T-helper 1 cell treated with Interleukin-12 subunit alpha and Interleukin-12 subunit beta and Interleukin-4 antibody, amounts not matched to agents 30 μg/mL and 1 μg/mL, for 36 hours (primary cell): ENCODE results near the gene EYA4.

ENCODE experiments used
- H3K27ac Mint-ChIP-seq: one replicate; pipeline ENCODE4 v1.8.0; 2021; ENCODE audit warnings: mild to moderate bottlenecking, mixed read lengths
- H3K27me3 Mint-ChIP-seq: one replicate; pipeline ENCODE4 v1.8.0; 2021; ENCODE audit warnings: low read depth, mixed read lengths
- H3K36me3 Mint-ChIP-seq: one replicate; pipeline ENCODE4 v1.8.0; 2021; ENCODE audit warnings: low read depth, mixed read lengths
- H3K4me1 Mint-ChIP-seq: one replicate; pipeline ENCODE4 v1.8.0; 2021; ENCODE audit warnings: low read depth, mixed read lengths
- H3K4me3 Mint-ChIP-seq: one replicate; pipeline ENCODE4 v1.8.0; 2021; ENCODE audit warnings: mild to moderate bottlenecking, moderate library complexity, mixed read lengths
- H3K9me3 Mint-ChIP-seq: one replicate; pipeline ENCODE4 v1.8.0; 2021; ENCODE audit warnings: mixed read lengths

The EYA4 gene, protein sequence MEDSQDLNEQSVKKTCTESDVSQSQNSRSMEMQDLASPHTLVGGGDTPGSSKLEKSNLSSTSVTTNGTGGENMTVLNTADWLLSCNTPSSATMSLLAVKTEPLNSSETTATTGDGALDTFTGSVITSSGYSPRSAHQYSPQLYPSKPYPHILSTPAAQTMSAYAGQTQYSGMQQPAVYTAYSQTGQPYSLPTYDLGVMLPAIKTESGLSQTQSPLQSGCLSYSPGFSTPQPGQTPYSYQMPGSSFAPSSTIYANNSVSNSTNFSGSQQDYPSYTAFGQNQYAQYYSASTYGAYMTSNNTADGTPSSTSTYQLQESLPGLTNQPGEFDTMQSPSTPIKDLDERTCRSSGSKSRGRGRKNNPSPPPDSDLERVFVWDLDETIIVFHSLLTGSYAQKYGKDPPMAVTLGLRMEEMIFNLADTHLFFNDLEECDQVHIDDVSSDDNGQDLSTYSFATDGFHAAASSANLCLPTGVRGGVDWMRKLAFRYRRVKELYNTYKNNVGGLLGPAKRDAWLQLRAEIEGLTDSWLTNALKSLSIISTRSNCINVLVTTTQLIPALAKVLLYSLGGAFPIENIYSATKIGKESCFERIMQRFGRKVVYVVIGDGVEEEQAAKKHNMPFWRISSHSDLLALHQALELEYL

DNA sequence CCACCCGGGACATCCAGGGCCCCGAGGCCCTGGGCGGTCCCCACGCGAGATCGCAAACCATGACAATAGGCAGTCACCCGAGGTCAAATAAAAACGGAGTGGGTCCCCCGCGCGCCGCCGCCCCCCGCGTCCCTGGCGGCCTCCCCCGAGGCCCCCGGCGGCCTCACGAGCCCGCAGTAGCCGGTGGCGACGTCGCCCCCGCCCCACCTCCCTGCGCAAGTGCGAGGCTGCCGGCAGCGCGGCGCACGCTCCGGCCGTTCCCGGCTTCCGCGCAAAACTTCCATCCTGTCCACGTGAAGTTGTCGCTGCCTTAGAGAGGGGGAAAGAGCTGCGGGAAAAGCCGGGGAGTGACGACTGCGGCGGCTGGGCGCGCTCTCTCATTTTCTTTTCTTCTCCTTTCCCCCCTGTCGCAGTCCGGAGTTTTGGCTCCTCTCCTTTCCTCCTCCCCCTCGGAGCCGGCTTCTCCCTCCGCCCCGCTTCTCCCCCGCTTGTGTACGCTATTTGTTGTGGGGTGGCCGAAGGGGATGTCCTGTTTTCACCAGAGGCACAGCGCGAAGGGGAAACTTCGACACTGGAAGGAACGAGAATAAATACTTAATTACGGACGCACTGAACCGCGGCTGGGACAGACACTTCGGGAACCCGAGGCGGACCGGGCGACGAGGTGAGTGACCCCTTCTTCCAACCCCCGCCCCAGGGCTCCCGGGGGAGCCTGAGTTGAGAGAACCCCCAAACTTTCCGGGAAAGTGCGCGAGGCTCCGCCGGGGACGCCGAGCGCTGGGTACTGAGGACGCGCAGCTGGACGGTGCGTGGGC is at the start of gene EYA4:
TSS of gene EYA4 (plus strand) at position 272 of the 815 bp plus-strand sequence. CDS start 33,424 bp downstream, outside the sequence.
- Mint-ChIP-seq H3K4me1 (no peaks in the 10 kb centered on the region), H3K4me3 (no peak within 1 kb of the TSS), H3K36me3 (no peaks in the 10 kb centered on the region), H3K27ac (no peak within 1 kb of the TSS), H3K27me3 (peaks cover 62% of the 10 kb centered on the region), H3K9me3 (no peaks in the 10 kb centered on the region)

DNA sequence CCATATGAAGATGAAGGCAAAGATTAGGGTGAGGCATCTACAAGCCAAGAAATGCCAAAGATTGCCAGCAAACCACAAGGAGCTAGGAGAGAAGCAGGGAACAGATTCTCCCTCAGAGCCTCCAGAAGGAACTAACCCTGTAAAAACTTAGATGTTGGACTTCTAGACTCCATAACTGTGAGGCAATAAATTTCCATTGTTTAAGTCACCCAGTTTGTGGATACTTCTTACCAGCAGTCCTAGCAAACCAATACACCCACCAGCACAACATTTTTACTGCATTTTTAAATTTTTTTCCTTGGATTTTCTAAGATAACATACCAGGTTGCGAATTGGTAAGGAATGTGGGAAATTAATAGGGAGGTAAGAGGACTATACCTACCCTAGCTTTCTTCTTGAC is 47.8 kb upstream of the EYA4 start:
- Mint-ChIP-seq H3K36me3 (no peaks in the 10 kb centered on the region), H3K27ac (no peak overlapping the region), H3K4me1 (no peaks in the 10 kb centered on the region), H3K4me3 (no peak overlapping the region), H3K9me3 (no peaks in the 10 kb centered on the region), H3K27me3 (no peaks in the 10 kb centered on the region)

DNA sequence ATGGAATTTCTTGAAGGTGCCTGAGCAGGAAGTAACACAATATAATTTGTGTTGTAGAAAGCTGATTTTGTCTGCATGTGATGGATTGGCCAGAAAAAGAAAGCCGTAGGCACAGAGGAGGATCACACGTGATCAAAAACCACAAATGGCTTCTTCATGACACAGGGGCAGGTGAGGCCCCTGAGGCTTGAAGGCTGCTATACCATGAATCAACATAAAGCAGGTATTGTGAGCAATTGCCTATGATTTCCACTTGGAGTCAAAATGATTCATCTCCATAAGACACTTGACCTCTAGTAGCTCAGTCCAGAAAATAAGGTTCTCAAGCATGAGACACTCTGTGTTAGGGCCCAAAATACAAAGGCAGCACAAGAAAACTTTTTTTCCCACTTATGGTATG is 42.4 kb upstream of the EYA4 start:
- Mint-ChIP-seq H3K27me3 (no peaks in the 10 kb centered on the region), H3K4me3 (no peak overlapping the region), H3K9me3 (no peaks in the 10 kb centered on the region), H3K27ac (no peak overlapping the region), H3K36me3 (no peaks in the 10 kb centered on the region), H3K4me1 (no peaks in the 10 kb centered on the region)

DNA sequence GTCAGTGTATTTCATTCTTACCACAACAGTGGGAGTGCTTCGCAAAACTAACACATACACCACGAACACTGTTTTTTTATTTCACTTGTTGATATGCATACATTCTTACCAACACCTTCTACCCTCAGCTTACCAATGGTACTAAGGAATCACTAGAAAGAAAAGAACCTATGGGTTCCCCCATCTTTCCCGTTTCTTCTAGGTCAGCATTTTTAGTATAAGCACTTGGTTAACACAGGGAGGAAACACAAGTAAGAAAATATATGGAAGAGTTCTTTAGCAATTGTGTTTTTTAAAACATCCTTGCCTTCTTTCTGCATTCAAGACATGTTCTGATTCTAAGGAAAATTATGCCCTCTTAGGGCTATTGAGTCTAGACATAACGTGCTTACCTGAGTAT is 39.9 kb upstream of the EYA4 start:
- H3K4me1 Mint-ChIP-seq, result no peaks in the 10 kb centered on the region
- H3K36me3 Mint-ChIP-seq, result no peaks in the 10 kb centered on the region
- H3K27ac Mint-ChIP-seq, result no peak overlapping the region
- H3K4me3 Mint-ChIP-seq, result no peak overlapping the region
- H3K27me3 Mint-ChIP-seq, result no peaks in the 10 kb centered on the region
- H3K9me3 Mint-ChIP-seq, result no peaks in the 10 kb centered on the region

DNA sequence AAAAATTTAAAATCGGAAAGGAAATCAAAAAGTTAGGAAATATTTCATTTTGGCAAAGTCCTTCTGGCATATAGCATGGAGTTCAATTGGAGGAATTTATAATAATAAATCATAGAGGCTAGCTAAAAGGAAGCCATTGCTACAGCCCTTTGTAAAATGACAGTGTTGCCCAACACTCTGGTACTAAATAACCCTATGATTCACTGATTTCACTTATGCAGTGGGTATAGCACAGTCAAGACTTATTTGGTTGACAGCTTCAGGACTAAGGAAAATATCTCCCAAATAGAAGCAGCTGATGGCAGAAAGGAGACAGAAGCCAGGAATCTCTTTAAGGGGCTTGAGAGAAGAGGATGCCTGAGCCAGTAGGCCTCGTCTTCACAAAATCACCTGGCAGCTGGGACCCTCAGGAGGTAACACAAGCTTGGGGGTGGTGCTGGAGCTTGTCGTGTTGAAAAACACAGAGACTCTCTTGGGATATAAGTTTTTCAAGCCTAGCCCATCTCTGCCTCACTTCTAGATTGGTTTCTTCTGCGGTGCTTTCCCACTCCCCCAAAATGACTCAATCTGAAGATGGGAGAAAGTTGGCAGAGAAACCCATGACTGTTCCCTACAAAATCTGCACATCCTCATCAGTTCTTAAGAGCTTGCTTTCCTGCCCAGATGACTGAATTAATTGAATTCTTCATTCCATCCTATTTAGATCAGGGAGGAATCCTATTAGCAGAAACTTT is 38.4 kb upstream of the EYA4 start:
- no peaks in the 10 kb centered on the region for H3K27me3 Mint-ChIP-seq
- no peak overlapping the region for H3K4me3 Mint-ChIP-seq
- no peaks in the 10 kb centered on the region for H3K9me3 Mint-ChIP-seq
- H3K36me3 Mint-ChIP-seq, result no peaks in the 10 kb centered on the region
- no peak overlapping the region for H3K27ac Mint-ChIP-seq
- no peaks in the 10 kb centered on the region for H3K4me1 Mint-ChIP-seq

DNA sequence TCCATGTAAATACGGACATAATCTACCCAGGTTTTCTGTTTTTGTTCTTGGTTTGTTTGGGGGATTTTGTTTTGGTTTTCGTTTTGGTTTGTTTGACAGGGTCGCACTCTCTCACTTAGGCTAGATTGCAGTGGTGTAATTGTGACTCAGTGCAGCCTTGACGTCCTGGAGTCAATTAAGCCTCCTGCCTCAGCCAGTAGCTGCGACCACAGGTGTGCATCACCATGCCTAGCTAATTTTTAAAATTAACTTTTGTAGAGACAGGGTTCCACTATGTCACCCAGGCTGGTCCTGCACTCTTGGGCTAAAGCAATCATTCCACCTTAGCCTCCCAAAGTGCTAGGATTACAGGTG is 37.8 kb upstream of the EYA4 start:
- no peaks in the 10 kb centered on the region for H3K27me3 Mint-ChIP-seq
- H3K4me3 Mint-ChIP-seq, result no peak overlapping the region
- H3K27ac Mint-ChIP-seq, result no peak overlapping the region

DNA sequence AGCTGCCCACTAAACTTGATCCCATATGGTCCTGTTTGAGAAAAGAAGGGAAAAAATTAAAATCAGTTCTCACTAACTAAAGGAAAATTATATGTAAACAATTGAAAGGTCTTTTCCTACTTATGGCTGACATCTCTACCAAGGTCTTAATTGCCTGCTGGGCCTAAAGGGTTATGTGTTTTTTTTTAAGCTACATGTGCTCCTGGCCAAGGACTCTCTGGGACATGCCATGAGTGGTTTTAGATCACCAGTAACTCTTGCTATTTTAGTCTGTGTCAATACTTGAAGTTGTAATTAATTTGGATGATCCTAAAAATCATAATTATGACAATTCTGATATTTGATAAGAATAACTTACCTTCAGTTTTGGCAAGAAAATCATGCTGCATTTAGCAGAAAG is 35.9 kb upstream of the EYA4 start:
- Mint-ChIP-seq H3K4me3 (no peak overlapping the region), H3K27me3 (no peaks in the 10 kb centered on the region), H3K27ac (no peak overlapping the region), H3K36me3 (no peaks in the 10 kb centered on the region), H3K4me1 (no peaks in the 10 kb centered on the region), H3K9me3 (peaks cover 4% of the 10 kb centered on the region)

More for the DNA sequence above, 37.8 kb upstream of the EYA4 start:
- no peaks in the 10 kb centered on the region for H3K4me1 Mint-ChIP-seq
- H3K9me3 Mint-ChIP-seq, result no peaks in the 10 kb centered on the region
- no peaks in the 10 kb centered on the region for H3K36me3 Mint-ChIP-seq

DNA sequence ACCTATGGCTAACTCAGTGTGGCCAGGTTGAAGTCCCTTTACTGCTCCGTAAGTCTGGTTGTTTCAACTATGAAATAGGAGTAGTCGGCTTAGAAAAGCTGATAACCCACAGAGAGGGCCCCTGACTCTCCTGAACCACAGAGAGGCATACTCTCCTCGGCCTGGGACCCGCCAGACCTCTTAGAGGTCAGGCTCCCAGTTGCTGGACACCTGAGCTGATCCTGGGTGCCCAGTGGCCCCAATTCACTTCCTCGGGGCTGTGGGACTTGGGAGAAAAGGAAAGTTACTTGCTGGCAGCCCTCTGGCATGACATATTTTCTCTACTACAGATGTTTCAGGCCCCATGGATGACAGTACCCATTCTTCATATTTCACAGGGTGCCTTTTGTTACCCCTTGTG is 34.2 kb upstream of the EYA4 start:
- H3K9me3 Mint-ChIP-seq, result peaks cover 4% of the 10 kb centered on the region
- no peaks in the 10 kb centered on the region for H3K36me3 Mint-ChIP-seq
- H3K27me3 Mint-ChIP-seq, result no peaks in the 10 kb centered on the region
- H3K4me1 Mint-ChIP-seq, result no peaks in the 10 kb centered on the region
- H3K4me3 Mint-ChIP-seq, result no peak overlapping the region
- no peak overlapping the region for H3K27ac Mint-ChIP-seq

DNA sequence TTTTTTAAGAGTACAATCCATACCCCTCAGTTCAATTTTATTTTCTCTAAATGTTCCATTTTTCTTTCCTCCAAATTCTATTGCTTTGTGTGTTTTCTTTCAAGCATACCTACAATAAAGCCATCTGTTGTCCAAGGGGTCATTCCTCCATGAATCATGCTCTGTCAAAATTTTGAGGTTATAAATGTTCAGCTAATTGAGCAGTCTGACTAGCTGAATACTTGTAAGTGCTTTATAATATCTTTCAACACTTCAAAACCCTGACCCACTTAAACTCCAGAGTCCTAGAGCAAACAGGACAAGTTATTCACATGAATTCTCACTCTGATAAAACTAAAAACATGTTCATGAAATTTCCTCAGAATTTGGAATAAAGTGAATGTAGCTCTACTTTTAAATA is 33.4 kb upstream of the EYA4 start:
- no peaks in the 10 kb centered on the region for H3K4me1 Mint-ChIP-seq
- no peaks in the 10 kb centered on the region for H3K27me3 Mint-ChIP-seq
- no peaks in the 10 kb centered on the region for H3K36me3 Mint-ChIP-seq
- no peak overlapping the region for H3K27ac Mint-ChIP-seq
- no peak overlapping the region for H3K4me3 Mint-ChIP-seq
- peaks cover 4% of the 10 kb centered on the region for H3K9me3 Mint-ChIP-seq

DNA sequence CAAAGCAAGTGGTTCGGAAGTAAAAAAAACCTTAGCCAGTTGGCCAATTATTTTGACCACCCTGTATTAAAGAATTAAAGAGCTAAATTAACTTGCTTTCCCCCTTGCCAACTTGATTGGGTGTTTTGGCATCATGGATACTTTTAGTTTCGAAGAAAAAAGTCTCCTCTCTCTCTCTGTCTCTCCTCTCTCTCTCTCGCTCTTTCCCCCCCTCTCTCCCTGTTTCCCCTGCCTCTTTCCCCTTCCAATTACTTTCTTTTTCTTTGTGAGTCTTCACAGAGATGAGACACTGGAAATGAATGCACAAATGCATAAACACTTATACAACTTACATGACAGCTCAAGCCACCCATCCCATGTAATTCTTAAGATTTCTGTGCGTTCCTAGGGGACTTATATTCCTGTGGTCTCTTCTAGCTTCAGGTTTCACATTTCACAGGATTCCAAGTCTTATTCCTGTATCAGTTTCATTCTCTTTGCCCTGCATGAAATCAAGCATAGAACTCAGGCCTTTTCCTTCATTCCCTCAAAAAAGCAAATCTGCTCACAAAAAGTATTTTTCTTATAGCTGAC is 32.9 kb upstream of the EYA4 start:
- Mint-ChIP-seq H3K27me3 (no peaks in the 10 kb centered on the region), H3K27ac (no peak overlapping the region), H3K36me3 (no peaks in the 10 kb centered on the region), H3K4me1 (no peaks in the 10 kb centered on the region), H3K4me3 (no peak overlapping the region), H3K9me3 (peaks cover 4% of the 10 kb centered on the region)

DNA sequence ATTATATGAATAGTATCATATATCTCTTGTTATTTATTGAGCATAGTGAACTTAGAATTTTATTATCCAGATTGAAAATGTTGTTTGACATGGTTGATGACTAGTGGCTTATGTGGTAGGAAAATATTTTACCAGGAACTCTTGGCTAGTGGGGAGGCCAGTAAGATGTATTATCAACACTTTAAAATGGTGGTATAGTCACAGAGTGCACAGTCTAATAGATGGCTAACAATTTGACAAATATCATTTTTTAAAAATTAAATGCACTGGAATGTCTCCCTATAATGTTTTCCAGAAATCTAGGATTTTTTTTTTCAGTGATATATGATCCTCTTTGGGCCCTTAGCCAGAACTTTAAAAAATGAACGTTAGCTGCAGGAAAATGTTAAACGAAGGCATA is 26.9 kb upstream of the EYA4 start:
- Mint-ChIP-seq H3K4me1 (no peaks in the 10 kb centered on the region), H3K36me3 (no peaks in the 10 kb centered on the region), H3K27me3 (no peaks in the 10 kb centered on the region), H3K4me3 (no peak overlapping the region), H3K27ac (no peak overlapping the region), H3K9me3 (peaks cover 4% of the 10 kb centered on the region)

DNA sequence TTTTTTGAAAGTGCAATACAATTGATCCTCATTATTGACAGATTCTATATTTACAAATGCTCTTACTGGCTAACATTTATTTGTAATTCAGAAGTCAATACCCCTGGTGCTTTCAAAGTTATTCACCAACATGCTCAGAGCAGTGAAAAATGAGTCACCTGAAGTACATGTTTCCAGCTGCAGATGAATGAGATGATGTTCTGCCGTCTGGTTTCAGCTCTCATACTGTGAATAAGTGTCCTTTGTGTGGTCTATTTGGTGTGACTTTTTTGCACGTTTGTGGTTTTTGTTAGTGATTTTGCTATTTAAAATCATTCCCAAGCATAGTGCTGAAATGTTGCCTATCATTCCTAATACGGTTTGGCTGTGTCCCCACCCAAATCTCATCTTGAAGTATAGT is 22.3 kb upstream of the EYA4 start:
- H3K4me3 Mint-ChIP-seq, result no peak overlapping the region
- no peaks in the 10 kb centered on the region for H3K36me3 Mint-ChIP-seq
- H3K27me3 Mint-ChIP-seq, result no peaks in the 10 kb centered on the region
- no peaks in the 10 kb centered on the region for H3K4me1 Mint-ChIP-seq
- no peaks in the 10 kb centered on the region for H3K9me3 Mint-ChIP-seq
- H3K27ac Mint-ChIP-seq, result no peak overlapping the region

DNA sequence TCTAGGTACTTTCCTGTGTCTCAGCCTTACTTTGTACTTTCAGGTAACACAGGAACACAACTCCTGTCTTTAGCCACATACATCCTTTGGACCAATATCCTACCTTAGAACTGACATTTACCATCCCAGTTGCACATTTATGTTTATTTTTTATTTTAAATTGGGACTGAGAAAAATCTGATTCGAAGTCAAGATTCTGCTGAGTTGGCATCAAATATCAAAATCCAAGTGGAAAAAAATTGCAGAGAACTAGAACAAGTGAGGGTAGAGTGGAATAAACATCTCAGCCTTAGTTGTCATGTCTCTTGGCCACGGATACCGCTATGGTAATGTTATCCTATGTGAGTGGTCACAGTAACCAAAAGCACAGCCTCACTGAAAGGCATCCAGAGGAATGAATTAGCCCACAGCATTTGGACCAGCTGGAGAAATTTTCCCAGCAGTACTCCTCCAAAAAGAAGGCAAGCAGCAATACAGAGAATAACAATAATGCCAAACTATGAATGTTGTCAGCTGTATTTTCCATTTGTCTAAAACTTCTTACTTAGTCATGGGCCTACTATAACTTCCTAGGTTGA is 17.6 kb upstream of the EYA4 start:
- Mint-ChIP-seq H3K27ac (no peak overlapping the region), H3K4me1 (no peaks in the 10 kb centered on the region), H3K27me3 (no peaks in the 10 kb centered on the region), H3K4me3 (no peak overlapping the region), H3K9me3 (no peaks in the 10 kb centered on the region), H3K36me3 (no peaks in the 10 kb centered on the region)

DNA sequence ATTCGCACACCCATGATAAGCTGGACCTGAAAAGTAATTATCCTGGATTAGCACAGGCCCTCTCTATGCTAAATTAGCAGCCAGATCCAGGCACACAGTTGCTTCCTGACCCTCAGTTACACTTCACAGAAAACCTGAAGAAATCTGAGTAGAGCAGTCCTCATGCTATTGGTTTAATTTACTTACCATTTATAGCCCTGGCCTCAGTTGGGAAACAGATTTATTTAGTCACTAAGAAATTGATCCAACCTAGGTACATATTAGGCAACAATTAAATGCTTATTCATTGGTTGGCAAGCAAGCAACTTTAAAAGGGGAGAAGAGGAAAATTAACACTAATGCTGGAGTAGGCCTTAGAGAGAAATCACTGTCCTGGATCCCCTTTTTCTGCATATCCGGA is 15.6 kb upstream of the EYA4 start:
- no peaks in the 10 kb centered on the region for H3K9me3 Mint-ChIP-seq
- no peak overlapping the region for H3K27ac Mint-ChIP-seq
- H3K4me1 Mint-ChIP-seq, result no peaks in the 10 kb centered on the region
- H3K4me3 Mint-ChIP-seq, result no peak overlapping the region
- no peaks in the 10 kb centered on the region for H3K36me3 Mint-ChIP-seq
- H3K27me3 Mint-ChIP-seq, result no peaks in the 10 kb centered on the region
